HCT116 (cell line): ENCODE results near the gene PICK1. TPM values are rescaled to one million over a fixed set of nuclear protein-coding genes. Genes with fewer than 3 reads are reported as not detected.

Source experiments
- ATAC-seq: fragments of 200-7000 bp; cut with Tn5 transposase; 2 replicates; pipeline ENCODE4 v1.9.1; 2020; ENCODE audit warnings: mild to moderate bottlenecking, moderate library complexity
- BruUV-seq: library from RNA; stranded (reverse); fragments of 400-500 nt; replicated peaks from 2 replicates; lab custom pipeline; 2021; lab: Mats Ljungman, UMichigan
- CTCF ChIA-PET: fragments of 300-600 bp; sonication (Branson Sonifier 250); formaldehyde crosslinking; loops from one replicate; lab custom pipeline; 2021; ENCODE audit warnings: antibody characterized with exemption; lab: Charles Lee
- POLR2A ChIA-PET: fragments of 300-600, 350-600 bp; sonication (Branson Sonifier 250); formaldehyde crosslinking; loops from one replicate; lab custom pipeline; 2021; ENCODE audit warnings: antibody characterized with exemption; lab: Charles Lee
- RAD21 ChIA-PET, 2 experiments: fragments of 300-600 bp; sonication (Branson Sonifier 250); formaldehyde crosslinking; loops; one replicate each; lab custom pipeline; 2023; ENCODE audit warnings: low total read pairs in 2 of 2; ENCODE audit not compliant: uncharacterized antibody in 2 of 2, unreplicated experiment in 2 of 2, low non-redundant PET in 1 of 2; lab: Charles Lee
- DNase-seq: peaks from one replicate; pipeline ENCODE4 v3.0.0-alpha.2; 2010; ENCODE audit warnings: low read depth, low spot score
- H2AFZ ChIP-seq: fragments of 200-600 bp; shearing (Covaris generic), sonication (generic); 2 replicates; pipeline ENCODE4 v1.6.1; 2017; ENCODE audit warnings: low read depth, mixed run types, mixed read lengths, antibody characterized with exemption, low read length; ENCODE audit not compliant: poor library complexity, severe bottlenecking
- H3K27ac ChIP-seq: 2 replicates; pipeline ENCODE4 v1.5.1; 2012; ENCODE audit warnings: low read depth, low read length
- H3K27me3 ChIP-seq: fragments of 200-600 bp; sonication (generic); 2 replicates; pipeline ENCODE4 v1.6.1; 2016; ENCODE audit warnings: mixed run types, low read length, mixed read lengths; ENCODE audit not compliant: insufficient read depth
- H3K36me3 ChIP-seq, 2 experiments: fragments of 200-500 bp in 1 of 2; fragments of 200-600 bp in 1 of 2; sonication (Bioruptor generic) in 1 of 2; sonication (generic) in 1 of 2; 2 replicates each; pipeline versions ENCODE4 v1.5.1 to v1.6.1; 2014 to 2016; ENCODE audit warnings: low read length in 2 of 2, inconsistent platforms in 1 of 2, mixed read lengths in 1 of 2, mixed run types in 1 of 2; ENCODE audit not compliant: insufficient read depth in 2 of 2, control insufficient read depth in 1 of 2
- H3K4me1 ChIP-seq, 2 experiments: fragments of 200-600 bp in 1 of 2; sonication (generic) in 1 of 2; 2 replicates each; pipeline versions ENCODE4 v1.5.1 to v1.6.1; 2012 to 2017; ENCODE audit warnings: low read length in 2 of 2, inconsistent platforms in 1 of 2, mild to moderate bottlenecking in 1 of 2, mixed read lengths in 1 of 2, mixed run types in 1 of 2, moderate library complexity in 1 of 2; ENCODE audit not compliant: insufficient read depth in 2 of 2, control insufficient read depth in 1 of 2
- H3K4me2 ChIP-seq: fragments of 200-600 bp; sonication (generic); 2 replicates; pipeline ENCODE4 v1.6.1; 2017; ENCODE audit warnings: mixed run types, low read length, mixed read lengths
- H3K4me3 ChIP-seq, 2 experiments: fragments of 200-600 bp in 1 of 2; sonication (generic) in 1 of 2; replicated peaks in 1 of 2; 2 replicates each; pipeline ENCODE4 v1.5.1; 2011 to 2016; ENCODE audit warnings: low read length in 2 of 2, control low read depth in 1 of 2, low read depth in 1 of 2, mild to moderate bottlenecking in 1 of 2, mixed read lengths in 1 of 2, mixed run types in 1 of 2
- H3K79me2 ChIP-seq: fragments of 200-600 bp; sonication (generic); 2 replicates; pipeline ENCODE4 v1.6.1; 2017; ENCODE audit warnings: mild to moderate bottlenecking, mixed run types, low read length, moderate library complexity, mixed read lengths; ENCODE audit not compliant: insufficient read depth
- H3K9ac ChIP-seq: fragments of 200-600 bp; sonication (generic); 2 replicates; pipeline ENCODE4 v1.6.1; 2016; ENCODE audit warnings: low read length, mixed read lengths
- H3K9me2 ChIP-seq: fragments of 200-600 bp; sonication (generic), shearing (Covaris generic); 2 replicates; pipeline ENCODE4 v1.6.1; 2017; ENCODE audit warnings: mixed run types, mild to moderate bottlenecking, moderate library complexity; ENCODE audit not compliant: insufficient read depth
- H3K9me3 ChIP-seq, 2 experiments: fragments of 200-500 bp in 1 of 2; fragments of 200-600 bp in 1 of 2; sonication (Bioruptor generic) in 1 of 2; sonication (generic) in 1 of 2; 2 replicates each; pipeline ENCODE4 v1.6.1; 2014 to 2017; ENCODE audit warnings: low read length in 2 of 2, mixed read lengths in 2 of 2, inconsistent platforms in 1 of 2, low read depth in 1 of 2, mild to moderate bottlenecking in 1 of 2, mixed run types in 1 of 2, moderate library complexity in 1 of 2; ENCODE audit not compliant: control insufficient read depth in 1 of 2, insufficient read depth in 1 of 2
- H4K20me1 ChIP-seq: fragments of 200-600 bp; sonication (generic), shearing (Covaris generic); 2 replicates; pipeline ENCODE4 v1.6.1; 2017; ENCODE audit warnings: mixed run types, mild to moderate bottlenecking, moderate library complexity; ENCODE audit not compliant: insufficient read depth
- CTCF ChIP-seq, 3 experiments: fragments of 200-600 bp in 1 of 3; sonication (generic) in 1 of 3; IDR thresholded peaks in 2 of 3; conservative IDR thresholded peaks in 1 of 3; 2 replicates each; pipeline ENCODE4 v1.5.1; 2012 to 2017; ENCODE audit warnings: low read depth in 2 of 3, low read length in 2 of 3, antibody characterized with exemption in 1 of 3, borderline replicate concordance in 1 of 3, control low read depth in 1 of 3, mild to moderate bottlenecking in 1 of 3, mixed read lengths in 1 of 3, mixed run types in 1 of 3, moderate library complexity in 1 of 3; ENCODE audit not compliant: insufficient read depth in 1 of 3
- RAD21 ChIP-seq: IDR thresholded peaks from 2 replicates; pipeline ENCODE4 v1.6.1; 2012; ENCODE audit warnings: low read depth, mild to moderate bottlenecking
- SIN3A ChIP-seq: IDR thresholded peaks from 2 replicates; pipeline ENCODE4 v1.6.1; 2012; ENCODE audit warnings: low read depth
- intact Hi-C: fragments of 100-400 bp; cut with micrococcal nuclease; formaldehyde crosslinking; loops from 2 replicates; pipeline ENCODE4 v1.10.0; 2022
- total RNA-seq: library from RNA; stranded (reverse); gene quantifications from one replicate; pipeline ENCODE4 v1.2.1, GENCODE V29; 2021; ENCODE audit not compliant: unreplicated experiment

PICK1 gene
- total RNA-seq, 1 experiment from 2014 or later = 40.0 TPM

GRCh38 chr22:38068641-38069371 is 11.6 kb downstream of the PICK1 start (continued):
- TF ChIP-seq CTCF (IDR thresholded peaks at IDR 0.05 in 2 of 3, conservative IDR thresholded peaks at IDR 0.05 in 1 of 3; ENCODE audit: borderline replicate concordance in 1 of 3, insufficient read depth in 1 of 3, low read depth in 2 of 3, low read length in 2 of 3) = no peak

- BruUV-seq = no TSS peak
- CTCF ChIA-PET = no interaction called here
- Histone ChIP-seq H3K9me3 (no peaks in the 10 kb centered on the region), H3K27ac (no peak overlapping the region), H3K4me1 (no peaks in the 10 kb centered on the region), H3K4me3 (no peak overlapping the region), H4K20me1 (no peaks in the 10 kb centered on the region), H3K36me3 (peaks cover 12 to 26% of the 10 kb centered on the region in 2 experiments; a peak in 3 of 4 replicates), H2AFZ (no peak overlapping the region), H3K4me2 (no peak overlapping the region), H3K27me3 (no peaks in the 10 kb centered on the region), H3K79me2 (no peaks in the 10 kb centered on the region), H3K9me2 (no peaks in the 10 kb centered on the region), H3K9ac (no peak overlapping the region)
- TF ChIP-seq SIN3A = no peak
- peak; percentile 54 for TF ChIP-seq RAD21
- peak in 2 of 3 experiments; percentile 38 to 54; a peak in 4 of 6 replicates for TF ChIP-seq CTCF (IDR thresholded peaks at IDR 0.05 in 2 of 3, conservative IDR thresholded peaks at IDR 0.05 in 1 of 3; ENCODE audit: borderline replicate concordance in 1 of 3, insufficient read depth in 1 of 3, low read depth in 2 of 3, low read length in 2 of 3)
- RAD21 ChIA-PET = no interaction called here
- POLR2A ChIA-PET = no interaction called here
- peak; percentile 67 for ATAC-seq
- intact Hi-C loops = no loop called here
- DNase-seq = no peak
Observed at GRCh38 chr22:38069372-38070249, 12.4 kb downstream of the PICK1 start.
